ENCODE results near the gene IGSF21.

The IGSF21 gene

GRCh38 chr1:18232052-18232451, 124.5 kb downstream of the IGSF21 start:
- no peak for DNase-seq

DNA sequence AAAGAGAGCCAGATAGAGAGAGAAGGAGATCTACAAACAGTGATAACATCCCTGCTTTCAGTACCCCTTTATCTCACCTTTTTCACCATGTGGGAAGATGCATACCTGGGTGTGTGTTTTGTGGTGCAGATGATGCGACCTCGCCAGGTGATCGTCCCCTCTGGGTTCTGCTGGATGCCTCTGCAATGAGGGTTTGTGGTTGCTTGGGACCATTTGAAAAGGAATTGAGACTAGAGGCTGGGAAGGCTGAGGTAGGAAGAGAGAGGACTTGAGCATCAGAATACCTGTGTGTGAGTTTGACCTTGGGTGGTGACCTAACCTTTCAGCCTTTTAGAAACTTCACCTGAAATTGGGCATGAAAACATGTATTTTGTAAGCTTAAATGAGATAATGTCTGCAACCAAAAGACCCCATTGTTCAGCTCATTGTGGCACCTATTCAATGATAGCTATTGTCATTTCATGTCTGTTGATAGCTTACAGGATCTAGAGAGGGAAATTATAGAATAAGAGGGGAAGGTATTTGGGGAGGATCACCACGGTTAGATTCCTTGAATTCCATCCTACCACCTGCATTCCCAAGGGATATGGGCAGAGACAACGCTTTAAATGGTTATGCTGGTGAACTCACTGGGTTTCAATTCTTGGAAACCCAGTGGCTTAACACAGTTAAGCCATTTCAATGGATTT, 125.7 kb downstream of the IGSF21 start:
- no peak for DNase-seq

DNA sequence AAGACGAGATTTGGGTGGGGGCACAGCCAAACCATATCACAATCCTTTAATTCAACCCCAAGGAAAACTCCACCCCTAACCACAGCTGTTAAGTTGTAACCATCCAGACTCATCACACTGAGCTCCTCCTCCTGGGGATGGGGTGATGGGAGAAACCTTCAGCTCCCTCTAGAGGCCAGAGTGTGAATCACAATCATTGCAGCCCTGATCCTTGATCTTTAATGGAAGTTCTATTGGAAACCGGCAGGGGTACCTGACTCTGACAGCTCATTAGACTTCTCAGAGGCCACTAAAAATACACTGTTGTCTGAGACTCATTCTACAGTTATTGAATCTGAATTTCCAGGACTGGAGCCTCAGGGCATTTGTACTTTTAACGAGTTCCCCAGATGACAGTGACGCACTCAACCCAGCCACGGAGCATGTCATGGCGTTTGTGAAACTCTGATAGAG, 127.2 kb downstream of the IGSF21 start:
- no peak for DNase-seq

DNA sequence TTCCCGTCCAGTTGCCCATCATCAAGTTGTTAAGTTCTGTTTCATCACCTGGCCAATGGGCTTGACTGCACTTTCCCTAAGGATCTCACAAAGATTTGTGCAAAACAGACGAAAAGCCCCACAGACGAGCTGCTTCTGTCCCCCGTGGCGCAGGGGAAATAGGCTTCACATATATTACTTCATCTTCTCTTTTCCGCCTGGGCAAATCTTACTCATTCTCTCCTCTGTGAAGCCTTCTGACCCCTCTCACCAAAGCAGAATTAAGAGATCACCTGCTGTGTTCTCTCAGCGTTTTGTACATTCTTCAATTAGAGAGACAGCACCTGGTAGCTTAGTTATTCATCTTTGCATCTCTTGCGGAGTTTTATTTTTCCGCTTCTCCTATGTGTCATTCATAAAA, 129.8 kb downstream of the IGSF21 start:
- DNase-seq, result no peak

DNA sequence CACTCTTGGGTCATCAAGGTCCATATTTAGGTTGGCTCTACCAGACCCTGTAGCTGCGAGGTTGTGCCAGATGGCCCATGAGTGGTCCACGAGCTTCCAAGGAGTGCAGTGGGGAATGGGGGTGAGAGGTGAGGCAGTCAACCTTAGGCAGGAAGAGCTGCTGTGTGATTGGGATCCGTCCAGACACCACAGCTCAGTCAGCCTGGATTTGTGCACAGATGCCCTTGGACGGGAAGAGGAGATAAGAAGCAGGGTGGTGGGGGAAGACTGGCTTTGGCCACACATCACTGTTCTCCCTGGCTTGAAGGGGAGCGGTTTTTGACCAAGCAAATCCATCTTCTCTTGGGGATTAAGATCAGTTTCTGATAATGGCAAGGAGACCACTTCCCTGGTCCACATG, 130.6 kb downstream of the IGSF21 start:
- DNase-seq, result no peak

DNA sequence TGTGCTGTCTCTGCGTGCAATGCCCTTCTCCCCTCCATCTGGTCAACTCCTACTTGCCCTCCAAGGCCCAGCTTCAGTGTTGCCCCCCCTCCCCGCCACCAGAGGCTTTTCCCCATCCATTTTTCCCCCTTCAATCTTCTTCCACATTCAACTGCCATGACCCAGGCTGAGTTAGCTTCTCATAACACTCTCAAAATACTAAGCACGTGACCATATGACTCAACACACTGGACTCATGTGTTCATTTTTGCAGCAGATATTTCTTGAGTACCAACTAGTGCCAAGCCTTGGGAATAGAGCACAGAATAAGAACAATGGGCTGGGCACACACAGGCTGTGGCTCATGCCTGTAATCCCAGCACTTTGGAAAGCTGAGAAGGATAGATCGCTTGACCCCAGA, 132.1 kb downstream of the IGSF21 start:
- DNase-seq, result no peak

- no peak for DNase-seq
Observed at GRCh38 chr1:18240906-18241305, 133.3 kb downstream of the IGSF21 start.

- no peak for DNase-seq
Observed at GRCh38 chr1:18241891-18242290, 134.3 kb downstream of the IGSF21 start.

DNA sequence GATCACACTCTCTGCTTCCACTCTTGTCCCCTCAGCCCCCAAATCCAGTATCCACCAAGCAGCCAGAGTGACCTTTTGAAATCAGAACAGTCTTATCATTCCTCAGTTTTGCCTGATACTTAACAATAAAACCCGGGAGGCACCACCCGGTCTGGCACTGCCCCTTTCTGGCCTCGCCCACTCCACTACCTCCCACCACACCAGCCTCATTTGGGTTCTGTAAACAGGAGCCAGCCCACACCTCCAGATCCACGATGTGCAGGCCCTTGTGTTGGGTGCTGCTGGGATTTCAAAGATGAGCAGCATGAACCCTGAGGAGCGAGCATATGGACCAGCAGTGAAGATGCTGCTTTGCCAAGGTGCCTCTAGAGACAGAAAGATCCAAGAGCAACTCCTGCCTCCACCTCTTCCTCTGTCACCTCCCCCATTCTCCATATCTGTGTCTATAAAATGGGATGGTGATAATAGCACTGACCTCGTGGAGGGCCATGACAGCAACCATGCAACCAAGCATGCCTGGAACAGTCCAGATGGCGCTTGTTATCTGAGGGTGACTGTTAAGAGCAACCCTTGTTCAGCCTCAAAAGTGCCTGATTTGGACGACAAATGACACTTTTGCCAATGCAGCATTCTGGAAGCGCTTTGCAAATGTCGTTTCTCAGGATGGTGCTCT, 136.0 kb downstream of the IGSF21 start:
- no peak for DNase-seq

DNA sequence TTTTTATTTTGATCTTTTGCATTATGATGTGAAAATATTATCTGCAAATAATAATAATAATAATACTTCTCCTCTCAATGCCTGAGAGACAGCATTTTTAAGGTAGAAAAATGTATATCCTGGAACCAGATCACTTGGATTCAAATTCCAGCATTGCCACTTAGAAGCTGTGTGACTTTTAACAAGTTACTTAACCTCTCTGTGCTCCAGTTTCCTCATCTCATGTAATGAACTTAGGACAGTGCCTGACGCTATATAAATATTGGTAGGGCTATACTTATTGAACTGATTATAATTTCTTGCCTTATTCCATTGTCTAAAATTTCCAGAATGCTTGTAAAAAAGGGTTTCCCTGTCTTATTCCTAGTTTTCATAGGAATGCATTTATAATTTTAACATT, 137.2 kb downstream of the IGSF21 start:
- no peak for DNase-seq

DNA sequence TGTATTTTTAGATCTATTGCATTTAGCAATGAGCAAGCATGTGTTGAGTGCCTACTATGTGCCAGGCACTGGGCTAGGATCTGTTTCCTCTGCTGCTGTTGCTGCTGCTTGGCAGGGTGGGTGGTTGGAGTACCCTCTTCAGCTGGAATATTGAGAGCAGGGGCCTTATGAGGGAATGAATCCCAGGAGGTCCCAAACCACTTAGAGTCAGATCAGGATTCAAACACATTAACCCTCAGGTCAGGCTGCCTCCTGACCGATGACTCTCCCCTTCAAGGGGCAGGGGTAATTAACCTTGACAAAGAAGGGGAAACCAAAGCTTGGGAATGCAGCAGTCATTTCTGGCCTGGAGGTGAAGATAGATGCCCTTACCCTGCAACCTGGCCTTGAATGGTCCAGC, 138.0 kb downstream of the IGSF21 start:
- no peak for DNase-seq

DNA sequence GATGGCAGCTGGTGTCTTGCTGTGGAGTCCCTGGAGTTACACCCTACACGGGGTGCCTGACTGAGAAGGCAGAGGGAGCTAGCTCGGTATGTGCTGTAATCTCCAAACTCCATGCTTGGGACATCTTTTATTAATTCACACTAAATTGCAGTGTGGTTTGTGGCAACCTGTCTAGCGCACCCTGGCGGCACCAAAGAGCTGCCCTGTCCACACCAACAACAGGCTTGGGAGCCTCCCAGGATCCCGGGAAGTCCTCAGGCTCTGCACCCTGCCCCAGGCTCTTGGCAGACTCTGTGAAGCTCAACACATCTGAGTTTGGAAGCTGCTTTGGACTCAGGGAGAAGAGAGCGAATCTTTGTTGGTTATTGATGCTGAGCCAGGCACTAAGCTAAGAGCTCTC, 138.9 kb downstream of the IGSF21 start:
- DNase-seq, result no peak

DNA sequence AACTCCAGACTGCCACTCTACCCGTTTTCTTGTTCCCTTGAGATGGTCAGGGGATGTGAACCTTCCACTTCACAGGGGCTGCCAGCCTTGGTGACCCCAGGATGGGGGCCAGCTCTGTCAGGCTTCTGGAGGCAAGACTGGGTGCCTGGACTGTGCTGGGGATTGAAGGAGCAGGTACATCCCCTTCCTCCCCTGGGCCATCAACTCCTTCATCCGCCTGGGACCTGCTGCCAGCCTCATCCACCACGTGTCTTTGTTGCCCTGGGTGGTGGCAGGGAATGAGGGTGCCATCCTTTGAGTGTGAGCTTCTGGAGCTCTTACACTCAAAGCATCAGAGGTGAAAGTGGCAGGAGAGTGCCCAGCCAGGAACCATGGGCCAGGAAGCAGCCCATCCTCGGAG, 139.6 kb downstream of the IGSF21 start:
- no peak for DNase-seq

DNA sequence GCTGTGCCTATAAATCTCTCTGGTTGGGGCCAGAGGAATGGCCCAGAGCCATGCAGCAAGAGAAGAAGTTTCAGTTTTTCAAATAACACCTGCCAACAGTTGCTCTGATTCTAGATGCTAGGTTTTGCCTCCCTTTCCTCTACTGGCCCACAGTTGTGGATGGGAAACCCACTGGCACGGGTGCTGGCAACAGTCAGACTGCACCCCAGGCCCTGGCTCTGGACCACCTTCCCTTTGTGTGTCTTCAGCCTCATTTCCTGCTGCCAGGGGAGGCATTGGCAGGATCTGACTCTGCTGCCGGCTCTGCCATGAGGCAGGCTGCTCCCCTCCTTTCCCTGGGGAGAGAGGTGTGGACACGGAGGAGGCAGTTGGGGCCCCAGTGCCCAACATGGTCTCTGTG, 142.0 kb downstream of the IGSF21 start:
- no peak for DNase-seq

DNA sequence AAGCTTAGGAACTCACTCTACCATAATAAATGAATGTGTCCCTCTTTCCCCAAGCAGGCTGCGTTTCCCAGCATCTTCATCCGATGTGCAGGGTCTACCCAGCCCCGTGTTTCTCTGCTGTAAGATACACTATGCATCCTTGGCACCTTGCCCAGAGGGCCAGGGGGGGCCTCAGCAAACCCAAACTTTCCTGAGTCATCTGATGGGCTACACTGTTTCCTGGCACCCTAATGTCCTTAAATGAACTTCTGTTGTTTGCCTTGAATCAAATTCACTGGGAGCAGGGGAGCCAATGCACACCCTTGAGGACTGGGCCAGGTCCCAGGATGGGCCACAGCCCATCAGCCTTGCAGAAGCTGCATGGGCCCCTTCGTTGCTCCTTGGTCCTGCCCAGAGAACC, 145.5 kb downstream of the IGSF21 start:
- DNase-seq, result no peak

GRCh38 chr1:18256282-18257235, 149.0 kb downstream of the IGSF21 start:
- no peak for DNase-seq

- no peak for DNase-seq
Observed at GRCh38 chr1:18257778-18258177, 150.2 kb downstream of the IGSF21 start.

- no peak for DNase-seq
Observed at GRCh38 chr1:18261891-18262290, 154.3 kb downstream of the IGSF21 start.

DNA sequence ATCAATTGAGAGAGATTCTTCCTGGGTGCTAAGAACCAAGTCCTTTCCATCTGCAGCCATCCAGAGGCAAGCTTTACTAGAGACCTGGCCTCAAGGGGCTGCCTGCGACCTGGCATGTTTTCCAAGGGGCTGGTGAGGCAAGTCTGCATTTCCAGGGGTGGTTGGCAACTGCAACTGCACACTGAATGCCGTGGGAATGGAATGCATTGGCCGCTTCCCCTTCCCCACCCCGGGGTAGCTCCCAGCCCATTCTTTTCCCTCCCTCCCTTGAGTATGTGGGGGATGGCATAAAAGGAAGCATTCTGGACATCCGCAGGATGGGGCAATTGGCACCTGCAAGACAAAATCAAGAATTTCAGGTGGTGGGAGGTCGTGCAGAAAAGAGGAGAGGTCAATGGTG, 155.1 kb downstream of the IGSF21 start:
- no peak for DNase-seq

DNA sequence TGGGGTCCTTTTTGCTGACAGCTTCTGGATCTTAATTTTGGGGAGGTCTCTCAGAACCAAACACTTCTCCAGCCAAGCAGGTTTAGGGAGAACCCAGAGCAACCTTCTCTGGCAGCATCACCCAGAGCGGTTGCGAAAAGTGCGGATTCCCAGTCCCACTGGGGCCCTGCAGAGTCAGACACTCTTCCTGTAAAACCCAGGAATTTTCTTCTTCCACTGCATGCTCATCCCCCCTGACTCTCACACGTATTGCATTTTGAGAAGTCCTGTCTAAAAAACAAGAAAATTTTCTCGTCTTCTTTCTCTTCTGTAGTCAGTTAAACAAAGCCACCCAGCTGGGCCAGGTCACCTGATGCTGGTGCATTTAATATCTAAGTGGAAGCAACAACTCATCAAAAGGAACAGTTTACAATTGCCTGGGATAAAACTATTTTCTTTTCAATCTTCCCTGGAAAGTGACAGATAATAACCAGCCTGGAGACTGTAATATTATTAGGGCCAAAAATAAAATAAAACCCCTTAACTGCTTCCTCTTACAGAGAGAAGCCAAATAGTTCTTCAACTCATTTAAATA, 156.0 kb downstream of the IGSF21 start:
- DNase-seq, result no peak

DNA sequence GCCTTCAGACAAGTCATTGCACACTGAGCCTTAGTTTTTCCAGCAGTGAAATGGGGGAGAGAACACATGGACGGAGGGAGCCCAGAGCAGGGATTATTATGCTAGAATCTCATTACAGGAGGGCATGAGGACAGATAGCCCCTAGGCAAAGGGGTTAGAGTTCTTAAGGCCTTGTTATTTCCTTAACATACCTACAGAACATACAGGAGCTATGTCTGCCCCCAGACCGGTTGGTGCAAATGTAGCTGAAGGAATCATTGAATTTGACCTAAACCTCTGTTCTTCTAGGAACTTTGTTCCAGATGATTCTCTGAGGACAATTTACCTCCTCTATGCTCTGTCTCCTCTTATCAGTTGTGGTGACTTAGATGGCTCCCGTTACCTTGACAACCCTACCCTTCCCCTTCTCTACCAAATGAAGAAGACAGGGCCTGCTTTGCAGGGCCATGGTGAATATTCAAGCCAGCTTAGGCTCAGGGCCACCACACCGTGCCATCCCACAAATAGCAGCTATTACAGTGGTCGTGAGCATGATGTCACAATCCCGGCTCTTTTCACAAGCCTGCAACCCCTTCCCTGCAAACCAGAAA, 156.9 kb downstream of the IGSF21 start:
- no peak for DNase-seq

DNA sequence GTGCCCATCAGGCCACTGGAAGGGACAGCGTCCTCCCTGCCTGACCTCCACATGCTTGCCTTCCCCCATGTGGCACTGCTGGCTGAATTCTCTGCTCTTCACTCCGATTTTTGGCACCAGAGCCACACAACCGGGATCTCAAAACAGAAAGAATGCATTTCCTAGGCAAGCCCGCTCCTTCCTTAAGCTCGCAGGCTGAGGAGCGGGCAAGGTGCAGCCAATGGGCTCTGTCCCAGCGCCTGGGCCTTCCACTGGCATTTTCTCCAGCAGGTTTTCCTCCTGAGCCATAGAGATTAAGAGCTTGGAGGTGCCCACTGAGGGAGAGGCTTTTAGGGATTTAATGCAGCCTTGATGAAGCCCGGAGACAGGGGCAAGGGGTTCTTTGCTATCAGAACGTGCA, 158.0 kb downstream of the IGSF21 start:
- no peak for DNase-seq

GRCh38 chr1:18266391-18266790, 158.8 kb downstream of the IGSF21 start:
- no peak for DNase-seq

Measured in CD4-positive, alpha-beta T cell treated with Interleukin-10 for 1 hour (primary cell).